CD4-positive, alpha-beta T cell treated with Interleukin-15 for 4 hours (primary cell): ENCODE results near the gene MON2.
"Not testable (repeated sequence)": the region's sequence is repeated elsewhere in the genome, so short reads cannot be mapped to it uniquely, and the experiment has no call there.

Experiments used
- DNase-seq: peaks from one replicate; pipeline ENCODE4 v3.0.0-alpha.2; 2020; ENCODE audit warnings: low spot score

MON2 gene

DNA sequence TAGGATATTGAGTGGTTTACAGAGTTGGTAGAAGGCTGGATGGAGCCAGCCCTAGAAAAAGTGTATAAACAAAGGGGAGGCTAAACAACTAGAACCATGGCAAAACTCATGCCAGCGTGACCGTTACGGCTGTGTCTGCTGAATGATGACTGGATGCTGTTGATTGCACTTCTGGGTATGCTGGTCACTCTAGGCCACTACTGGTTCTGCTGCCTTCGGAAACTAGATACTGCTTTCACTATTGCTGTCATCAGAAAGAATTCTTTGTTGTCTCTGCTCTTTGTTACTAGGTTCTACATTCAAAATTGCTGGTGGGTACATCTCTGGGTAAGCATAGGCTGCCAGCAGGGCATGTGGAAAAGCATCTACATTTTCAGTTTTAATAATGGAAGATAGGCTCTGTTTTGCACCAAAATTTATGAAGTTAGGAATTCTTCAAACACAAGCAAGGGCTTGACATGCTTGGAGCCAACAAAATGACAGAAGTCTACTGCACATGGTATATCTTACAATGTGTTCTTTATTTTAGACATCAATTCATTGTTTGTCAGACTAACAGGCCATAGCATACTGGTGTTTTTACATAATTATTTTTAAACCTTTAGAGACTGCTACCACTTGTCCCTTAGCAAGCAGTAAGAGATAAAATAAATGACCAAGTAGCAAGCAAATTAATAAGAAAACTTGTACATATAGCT lies 15.4 kb downstream of the MON2 start:
- DNase-seq: no peak

GRCh38 chr12:62482769-62483168 lies 16.1 kb downstream of the MON2 start:
- DNase-seq: no peak

DNA sequence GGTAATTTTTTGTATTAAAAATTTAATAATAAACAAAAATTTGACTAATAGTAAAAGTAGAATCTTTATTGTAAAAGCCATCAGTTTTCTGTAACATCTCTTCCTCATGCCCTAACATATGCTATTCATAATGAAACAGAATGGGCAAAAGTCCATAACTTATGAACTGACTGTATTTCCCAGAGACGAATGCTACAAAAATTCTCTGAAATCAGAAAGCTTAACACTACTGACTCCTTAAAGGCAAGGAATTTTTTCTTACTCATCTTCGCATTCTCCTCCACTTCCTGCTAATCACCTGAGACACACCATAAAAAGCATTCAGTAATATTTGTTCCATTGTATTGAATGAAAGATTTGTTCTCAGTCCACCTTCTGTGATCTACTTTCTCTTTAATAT lies 17.6 kb downstream of the MON2 start:
- DNase-seq: no peak

- no peak for DNase-seq
These were observed 39.2 kb downstream of the MON2 start for GRCh38 chr12:62505786-62506185.

DNA sequence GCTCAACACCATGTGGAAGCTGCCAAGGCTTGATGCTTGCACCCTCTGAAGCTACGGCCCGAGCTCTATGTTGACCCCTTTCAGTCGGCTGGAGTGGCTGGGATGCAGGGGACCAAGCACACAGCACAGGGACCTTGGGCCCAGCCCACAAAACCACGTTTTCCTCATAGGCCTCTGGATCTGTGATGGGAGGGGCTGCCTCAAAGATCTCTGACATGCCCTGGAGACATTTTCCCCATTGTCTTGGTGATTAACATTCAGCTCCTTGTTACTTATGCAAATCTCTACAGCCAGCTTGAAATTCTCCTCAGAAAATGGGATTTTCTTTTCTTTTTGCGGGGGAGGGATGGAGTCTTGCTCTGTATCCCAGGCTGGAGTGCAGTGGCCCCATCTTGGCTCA lies 46.3 kb downstream of the MON2 start:
- no peak for DNase-seq

DNA sequence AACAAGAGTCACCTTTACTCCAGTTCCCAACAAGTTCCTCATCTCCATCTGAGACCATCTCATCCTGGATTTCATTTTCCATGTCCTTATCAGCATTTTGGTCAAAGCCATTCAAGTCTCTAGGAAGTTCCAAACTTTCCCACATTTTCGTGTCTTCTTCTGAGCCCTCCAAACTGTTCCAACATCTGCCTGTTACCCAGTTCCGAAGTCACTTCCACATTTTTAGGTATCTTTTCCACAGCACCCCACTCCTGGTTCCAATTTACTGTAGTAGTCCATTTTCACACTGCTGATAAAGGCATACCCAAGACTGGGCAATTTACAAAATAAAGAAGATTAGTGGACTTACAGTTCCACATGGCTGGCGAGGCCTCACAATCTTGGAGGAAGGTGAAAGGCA lies 47.5 kb downstream of the MON2 start:
- not testable (repeated sequence) for DNase-seq

DNA sequence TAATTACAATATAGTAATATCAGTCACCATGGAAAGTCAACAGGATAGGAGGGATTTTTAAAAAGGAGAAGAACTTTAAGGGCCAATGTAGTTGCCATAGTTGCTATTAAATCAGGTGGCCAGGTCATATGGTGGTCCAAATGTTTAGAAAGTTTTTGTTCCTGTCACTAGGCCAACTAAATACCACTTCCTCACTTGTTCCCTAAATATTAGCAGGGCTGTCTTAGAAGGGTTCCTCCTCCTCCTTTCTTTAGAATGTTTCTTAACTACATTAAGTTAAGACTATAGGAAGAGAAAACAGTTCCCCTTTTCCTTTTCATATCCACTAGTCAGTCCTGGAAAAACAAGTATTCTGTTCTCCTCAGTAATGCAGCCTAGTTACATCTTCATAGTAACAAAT lies 50.3 kb downstream of the MON2 start:
- DNase-seq: no peak

GRCh38 chr12:62517887-62518286 lies 51.3 kb downstream of the MON2 start:
- DNase-seq: no peak

GRCh38 chr12:62519043-62519442 lies 52.4 kb downstream of the MON2 start:
- DNase-seq: no peak

- no peak for DNase-seq
These were observed 53.7 kb downstream of the MON2 start for GRCh38 chr12:62520361-62520760.

- no peak for DNase-seq
These were observed 56.4 kb downstream of the MON2 start for GRCh38 chr12:62522984-62523383.

DNA sequence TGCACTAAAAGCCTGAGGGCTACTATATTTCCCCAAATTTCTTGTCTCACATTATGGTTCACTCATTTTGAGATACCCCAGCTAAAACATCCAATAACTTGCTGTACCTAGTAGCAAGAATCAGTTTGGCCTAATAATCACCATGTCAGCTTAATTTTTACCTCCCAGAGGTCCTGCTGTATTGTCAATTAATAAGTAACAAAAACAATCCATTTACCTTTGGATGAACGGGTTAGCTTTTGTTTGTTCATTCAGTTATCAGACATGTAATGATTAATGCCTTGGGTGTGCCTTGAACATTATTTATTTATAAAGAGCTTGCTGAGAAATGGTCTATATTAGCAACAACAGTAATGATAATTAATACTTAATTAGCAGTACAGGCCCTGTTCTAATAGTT lies 57.0 kb downstream of the MON2 start:
- DNase-seq: no peak

- no peak for DNase-seq
These were observed 58.6 kb downstream of the MON2 start for GRCh38 chr12:62525271-62525670.

DNA sequence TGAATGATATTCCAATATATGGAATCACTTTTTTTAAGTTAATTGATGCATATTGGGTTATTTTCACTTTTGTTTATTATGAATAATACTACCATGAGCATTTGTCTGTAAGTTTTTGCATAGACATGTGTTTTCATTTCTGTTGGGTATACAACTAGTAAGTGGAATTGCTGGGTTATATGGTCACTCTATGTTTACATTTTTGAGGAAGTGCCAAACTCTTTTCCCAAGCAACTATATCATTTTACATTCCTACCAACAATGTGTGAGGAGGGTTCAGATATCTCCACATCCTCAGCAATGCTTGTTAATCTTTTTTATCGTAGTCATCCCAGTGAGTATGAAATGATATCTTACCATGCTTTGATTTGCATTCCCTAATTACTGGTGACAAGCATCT lies 64.0 kb downstream of the MON2 start:
- no peak for DNase-seq

- DNase-seq: no peak
These were observed 65.7 kb downstream of the MON2 start for GRCh38 chr12:62532333-62532732.

DNA sequence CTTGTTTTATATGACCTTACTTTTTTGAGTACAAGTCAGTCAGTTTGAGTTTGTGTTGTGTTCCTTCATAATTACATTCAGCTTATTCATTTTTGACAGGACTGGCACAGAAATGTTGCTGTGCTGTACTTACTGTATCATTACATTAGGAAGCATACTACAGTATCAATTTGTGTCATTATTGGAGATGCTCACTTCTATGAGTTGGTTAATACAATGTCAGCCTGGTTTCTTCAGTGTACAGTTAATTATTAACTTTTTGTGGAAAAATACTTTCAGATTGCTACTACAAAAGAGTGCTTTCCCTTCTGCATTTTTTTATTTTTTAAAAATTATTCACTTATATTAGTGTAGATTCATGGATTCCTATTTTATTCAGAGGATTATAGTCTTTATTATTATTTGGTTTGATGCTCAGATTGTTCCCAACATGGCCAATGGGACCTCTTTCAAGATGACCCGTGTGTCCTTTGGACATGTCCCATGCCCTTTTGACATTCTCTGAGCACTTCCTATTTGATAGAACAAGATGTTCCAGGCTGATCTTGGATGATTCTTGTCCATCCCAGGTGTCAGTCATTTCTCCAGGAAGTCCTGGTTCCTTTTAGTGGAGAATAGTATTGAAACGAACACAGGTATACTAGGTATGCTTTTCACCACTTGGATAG lies 66.6 kb downstream of the MON2 start:
- no peak for DNase-seq

- no peak for DNase-seq
These were observed 67.1 kb downstream of the MON2 start for GRCh38 chr12:62533755-62534107.

DNA sequence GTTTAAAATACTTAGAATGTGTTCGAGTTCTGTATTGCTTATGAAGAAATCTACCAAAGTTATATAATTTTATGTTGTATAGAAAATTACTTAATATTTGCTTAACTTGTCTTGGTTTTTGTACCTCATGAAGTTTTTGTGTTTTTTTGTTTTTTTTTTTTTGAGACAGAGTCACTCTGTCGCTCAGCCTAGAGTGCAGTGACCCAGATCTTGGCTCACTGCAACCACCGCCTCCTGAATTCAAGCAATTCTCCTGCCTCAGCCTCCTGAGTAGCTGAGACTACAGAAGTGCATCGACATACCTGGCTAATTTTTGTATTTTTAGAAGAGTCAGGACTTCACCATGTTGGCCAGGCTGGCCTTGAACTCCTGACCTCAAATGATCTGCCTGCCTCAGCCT lies 69.9 kb downstream of the MON2 start:
- DNase-seq: no peak

DNA sequence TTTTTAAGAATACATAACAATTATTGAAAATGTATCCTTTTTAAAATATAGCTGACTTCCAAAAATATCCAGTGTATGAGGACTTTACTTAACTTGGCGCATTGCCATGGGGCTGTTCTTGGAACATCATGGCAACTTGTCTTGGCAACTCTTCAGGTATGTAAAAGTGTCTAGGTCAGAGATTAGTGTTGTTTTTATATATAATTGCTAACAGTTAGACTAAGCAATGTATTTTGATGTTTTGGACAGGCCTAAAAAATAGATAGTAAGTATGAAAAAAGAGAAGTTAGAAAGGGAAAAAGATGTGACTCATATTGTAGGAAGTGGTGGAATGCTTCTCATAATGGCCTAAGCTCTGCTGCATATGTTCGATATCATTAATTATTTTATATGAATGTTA lies 70.9 kb downstream of the MON2 start:
- DNase-seq: no peak

DNA sequence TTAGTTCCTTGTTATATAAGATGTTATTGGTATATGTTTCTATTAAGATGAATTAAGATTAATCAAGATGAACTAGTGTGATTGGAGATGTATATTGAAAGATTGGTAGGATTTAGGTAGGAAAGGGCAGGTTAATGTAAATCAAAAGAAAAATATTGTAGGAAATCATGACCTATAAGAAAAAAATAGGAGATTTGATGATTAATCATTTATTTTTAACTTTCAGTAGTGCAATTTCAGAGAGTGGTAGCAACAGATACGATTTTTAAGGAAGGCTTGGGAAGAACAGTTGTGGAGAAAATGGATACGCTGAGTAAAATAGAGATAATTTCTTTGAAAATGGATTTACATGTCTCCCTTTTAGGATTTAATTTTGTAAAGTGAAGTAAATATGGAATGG lies 73.7 kb downstream of the MON2 start:
- no peak for DNase-seq

DNA sequence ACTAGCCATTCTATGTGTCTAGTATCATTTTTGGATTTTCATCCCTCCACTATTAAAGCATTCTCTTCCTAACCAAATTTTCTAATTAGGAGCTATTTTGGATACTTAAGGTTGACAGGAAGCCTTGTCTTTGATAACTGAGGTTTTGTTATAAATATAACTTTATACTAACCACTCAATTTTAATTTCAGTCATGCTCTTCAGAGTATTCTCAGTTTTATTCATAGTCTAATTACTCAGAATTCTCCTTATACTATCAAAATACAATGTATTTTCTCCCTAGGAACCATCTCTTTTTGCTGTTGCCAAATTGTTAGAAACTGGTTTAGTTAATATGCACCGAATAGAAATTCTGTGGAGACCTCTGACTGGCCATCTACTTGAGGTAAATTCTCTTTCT lies 76.2 kb downstream of the MON2 start:
- no peak for DNase-seq

- DNase-seq: no peak
These were observed 76.7 kb downstream of the MON2 start for GRCh38 chr12:62543324-62543723.

- no peak for DNase-seq
These were observed 77.1 kb downstream of the MON2 start for GRCh38 chr12:62543741-62544140.

DNA sequence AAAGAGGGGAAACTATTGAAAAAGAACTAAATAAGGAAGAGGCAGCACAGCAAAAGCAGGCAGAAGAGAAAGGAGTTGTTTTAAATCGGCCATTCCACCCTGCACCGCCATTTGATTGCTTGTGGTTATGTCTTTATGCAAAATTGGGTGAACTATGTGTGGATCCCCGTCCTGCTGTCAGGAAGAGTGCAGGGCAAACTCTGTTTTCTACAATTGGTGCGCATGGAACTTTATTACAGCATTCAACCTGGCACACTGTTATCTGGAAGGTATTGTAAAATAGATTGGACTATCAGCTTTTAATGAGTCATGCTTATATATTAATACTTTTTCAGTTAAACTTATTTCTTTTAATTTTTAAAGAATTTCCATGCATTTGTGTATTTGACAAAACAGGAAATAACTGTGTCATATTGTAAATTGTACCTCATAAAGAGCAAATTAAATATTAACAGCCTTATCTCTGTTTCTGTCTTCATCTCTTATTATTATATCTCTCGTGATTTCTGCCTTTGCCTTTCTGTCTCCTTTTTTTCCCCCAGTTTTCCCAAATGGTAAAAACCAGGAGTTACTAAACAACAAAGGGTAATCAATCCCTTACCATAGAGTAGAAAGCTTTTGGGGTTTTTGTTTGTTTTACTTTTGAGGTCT lies 86.4 kb downstream of the MON2 start:
- DNase-seq: no peak
